Esophagus (tissue), 2 donors: ENCODE results near the gene PIRT. TPM values are rescaled to one million over a fixed set of nuclear protein-coding genes. Genes with fewer than 3 reads are reported as not detected.

Source experiments
- H3K27ac ChIP-seq, 2 donors: one replicate each; pipeline ENCODE4 v1.5.1; 2013; ENCODE audit warnings: low read depth in 2 of 2, mild to moderate bottlenecking in 2 of 2, inconsistent platforms in 1 of 2, low read length in 1 of 2, moderate library complexity in 1 of 2
- H3K27me3 ChIP-seq, 2 donors: one replicate each; pipeline ENCODE4 v1.6.1; 2013; ENCODE audit warnings: low read length in 2 of 2, control low read depth in 1 of 2, mild to moderate bottlenecking in 1 of 2; ENCODE audit not compliant: insufficient read depth in 2 of 2, control insufficient read depth in 1 of 2
- H3K36me3 ChIP-seq, 2 donors: one replicate each; pipeline ENCODE4 v1.6.1; 2013; ENCODE audit warnings: low read length in 1 of 2; ENCODE audit not compliant: control insufficient read depth in 2 of 2, insufficient read depth in 2 of 2
- H3K4me1 ChIP-seq, 2 donors: one replicate each; pipeline ENCODE4 v1.6.1; 2013; ENCODE audit warnings: low read length in 1 of 2; ENCODE audit not compliant: control insufficient read depth in 2 of 2, insufficient read depth in 2 of 2
- H3K4me3 ChIP-seq, 2 donors: one replicate each; pipeline ENCODE4 v1.5.1; 2013; ENCODE audit warnings: low read length in 2 of 2, mild to moderate bottlenecking in 2 of 2, low read depth in 1 of 2, moderate library complexity in 1 of 2
- H3K9me3 ChIP-seq, 2 donors: one replicate each; pipeline ENCODE4 v1.6.1; 2013; ENCODE audit warnings: mild to moderate bottlenecking in 2 of 2, low read depth in 1 of 2, low read length in 1 of 2, moderate library complexity in 1 of 2; ENCODE audit not compliant: control insufficient read depth in 2 of 2, insufficient read depth in 1 of 2
- WGBS, 2 donors: extraction: QIAGEN DNeasy Blood & Tissue Kit; methylation state at CpG; one replicate each; pipeline ENCODE4 v1.1.7; 2013; 5-methylcytosine and 5-hydroxymethylcytosine counted together
- polyA plus RNA-seq, 2 donors: library from polyadenylated mRNA; stranded (reverse); fragments of 200-250 nt; gene quantifications; one replicate each; pipeline ENCODE4 v1.2.3, GENCODE V29; 2013
- donor health status: healthy with polysubstance abuse.
- donor health status: Bipolar disorder and iron deficiency.

Gene PIRT
- polyA plus RNA-seq, 2 donors, result 0.01 TPM; not detected in 1

- WGBS, 2 donors, result 70 to 75% methylated on average over 5 of the region's 5 CpGs
- Histone ChIP-seq H3K27ac (no peak overlapping the region), H3K27me3 (no peaks in the 10 kb centered on the region)
Measured at GRCh38 chr17:10827898-10828552, 9.9 kb downstream of the PIRT start.

DNA sequence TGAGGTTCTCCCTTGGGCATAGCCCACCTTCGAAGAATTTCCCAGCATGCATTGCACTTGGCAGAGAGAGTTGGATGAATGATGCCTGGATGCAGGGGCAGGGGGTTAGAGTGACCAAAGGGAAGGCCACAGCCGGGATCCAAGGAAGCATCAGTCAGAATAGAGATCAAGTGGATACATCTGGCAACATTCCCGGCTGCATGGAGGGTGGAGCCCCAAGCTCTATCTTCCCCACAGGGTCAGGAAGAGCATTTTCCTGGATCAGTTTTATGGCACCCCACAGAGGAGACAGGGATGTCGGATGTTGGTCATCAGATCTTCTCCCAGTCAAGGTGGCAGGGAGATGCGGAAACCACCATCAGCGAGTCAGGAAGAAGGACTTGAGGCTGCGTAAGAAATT is 13.0 kb downstream of the PIRT start:
- H3K27ac ChIP-seq, result no peak overlapping the region
- no peaks in the 10 kb centered on the region for H3K36me3 ChIP-seq
- no peaks in the 10 kb centered on the region for H3K4me1 ChIP-seq
- H3K4me3 ChIP-seq, result no peak overlapping the region
- 82 to 83% methylated on average over 7 of the region's 7 CpGs for WGBS, 2 donors
- H3K27me3 ChIP-seq, result no peaks in the 10 kb centered on the region
- no peaks in the 10 kb centered on the region for H3K9me3 ChIP-seq

More at GRCh38 chr17:10827898-10828552, 9.9 kb downstream of the PIRT start:
- no peaks in the 10 kb centered on the region for H3K9me3 ChIP-seq
- no peaks in the 10 kb centered on the region for H3K36me3 ChIP-seq
- H3K4me3 ChIP-seq, result no peak overlapping the region
- H3K4me1 ChIP-seq, result no peaks in the 10 kb centered on the region

DNA sequence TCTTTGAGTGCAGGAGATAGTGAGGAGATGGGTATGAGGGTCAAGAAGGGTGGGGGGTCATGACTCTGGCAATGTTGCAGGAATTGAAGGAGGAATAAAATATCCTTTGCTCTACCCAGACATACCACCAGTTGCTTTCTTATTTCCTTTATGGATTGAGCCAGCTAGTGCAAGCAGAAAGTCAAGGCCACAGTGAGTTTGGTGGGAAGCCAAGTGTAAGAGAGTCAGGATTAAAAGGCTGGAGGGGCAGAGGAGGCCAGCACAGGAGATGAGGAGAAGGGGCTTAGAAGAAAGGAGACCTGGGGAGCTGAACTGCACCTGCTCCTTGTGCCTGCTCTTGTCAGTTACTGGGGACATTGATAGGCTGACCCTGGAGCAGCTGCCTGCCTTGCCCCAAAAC is 16.1 kb downstream of the PIRT start:
- Histone ChIP-seq H3K36me3 (no peaks in the 10 kb centered on the region), H3K27me3 (no peaks in the 10 kb centered on the region), H3K27ac (no peak overlapping the region)

GRCh38 chr17:10821054-10821453 is 16.8 kb downstream of the PIRT start:
- no peaks in the 10 kb centered on the region for H3K27me3 ChIP-seq
- 58 to 68% methylated on average over 4 of the region's 4 CpGs for WGBS, 2 donors
- no peak overlapping the region for H3K27ac ChIP-seq
- no peaks in the 10 kb centered on the region for H3K4me1 ChIP-seq
- no peak overlapping the region for H3K4me3 ChIP-seq
- H3K9me3 ChIP-seq, result no peaks in the 10 kb centered on the region
- no peaks in the 10 kb centered on the region for H3K36me3 ChIP-seq

More for the DNA sequence above, 16.1 kb downstream of the PIRT start:
- no peak overlapping the region for H3K4me3 ChIP-seq
- H3K9me3 ChIP-seq, result no peaks in the 10 kb centered on the region
- H3K4me1 ChIP-seq, result no peaks in the 10 kb centered on the region

GRCh38 chr17:10815319-10815718 is 22.6 kb downstream of the PIRT start:
- 46 to 51% methylated on average over 5 of the region's 5 CpGs for WGBS, 2 donors
- H3K4me3 ChIP-seq, result no peak overlapping the region
- H3K27ac ChIP-seq, result no peak overlapping the region

DNA sequence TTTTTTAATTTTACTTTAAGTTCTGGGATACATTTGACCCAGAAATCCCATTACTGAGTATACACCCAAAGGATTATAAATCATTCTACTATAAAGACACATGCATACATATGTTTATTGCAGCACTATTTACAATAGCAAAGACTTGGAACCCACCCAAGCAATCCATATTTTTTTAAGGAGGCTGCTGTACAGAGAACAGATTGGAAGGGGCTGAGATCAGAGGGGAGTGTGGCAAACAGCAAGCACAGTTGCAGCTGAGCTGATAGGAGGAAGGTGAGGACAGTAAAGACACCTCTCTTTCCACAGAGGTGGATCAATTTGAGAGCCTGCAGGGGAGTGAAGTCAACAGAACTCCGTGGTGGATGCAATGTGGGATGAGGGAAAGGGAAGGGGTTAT is 23.8 kb downstream of the PIRT start:
- Histone ChIP-seq H3K36me3 (no peaks in the 10 kb centered on the region), H3K27ac (no peak overlapping the region), H3K27me3 (no peaks in the 10 kb centered on the region), H3K4me1 (peaks cover 2 to 11% of the 10 kb centered on the region in 2 donors), H3K4me3 (no peak overlapping the region), H3K9me3 (no peaks in the 10 kb centered on the region)
- 45 to 47% methylated on average over 1 of the region's 1 CpG for WGBS, 2 donors

More at GRCh38 chr17:10815319-10815718, 22.6 kb downstream of the PIRT start:
- H3K27me3 ChIP-seq, result no peaks in the 10 kb centered on the region
- peaks cover 2 to 11% of the 10 kb centered on the region in 2 donors for H3K4me1 ChIP-seq
- H3K36me3 ChIP-seq, result no peaks in the 10 kb centered on the region
- no peaks in the 10 kb centered on the region for H3K9me3 ChIP-seq

DNA sequence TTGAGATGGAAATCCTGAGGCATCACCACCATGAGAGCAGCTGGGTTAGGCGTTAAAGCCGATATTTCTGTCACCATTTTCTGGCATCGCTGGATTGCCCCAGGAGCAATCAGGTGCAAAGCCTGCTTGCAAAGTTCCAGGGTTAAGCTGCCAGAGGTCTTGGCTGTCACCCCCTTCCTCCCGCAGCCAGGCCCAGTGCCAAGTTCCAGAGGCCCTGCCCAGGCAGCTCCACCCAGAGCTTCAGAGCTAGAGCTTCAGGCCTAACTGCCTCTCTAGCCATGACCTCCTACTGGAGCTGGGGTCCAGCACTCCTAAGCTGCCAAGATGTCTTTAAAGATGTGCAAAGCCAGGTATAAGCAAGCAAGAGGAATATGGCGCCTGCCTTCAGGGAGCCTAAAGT is 25.2 kb downstream of the PIRT start:
- no peak overlapping the region for H3K27ac ChIP-seq

GRCh38 chr17:10809605-10810004 is 28.3 kb downstream of the PIRT start:
- WGBS, 2 donors, result 89 to 94% methylated on average over 4 of the region's 4 CpGs
- Histone ChIP-seq H3K36me3 (no peaks in the 10 kb centered on the region), H3K27me3 (no peaks in the 10 kb centered on the region), H3K4me1 (peaks cover 2 to 4% of the 10 kb centered on the region in 2 donors), H3K9me3 (no peaks in the 10 kb centered on the region), H3K27ac (no peak overlapping the region), H3K4me3 (no peak overlapping the region)

More for the DNA sequence above, 25.2 kb downstream of the PIRT start:
- Histone ChIP-seq H3K4me3 (no peak overlapping the region), H3K36me3 (no peaks in the 10 kb centered on the region), H3K4me1 (peaks cover 2 to 11% of the 10 kb centered on the region in 2 donors), H3K27me3 (no peaks in the 10 kb centered on the region), H3K9me3 (no peaks in the 10 kb centered on the region)
- WGBS, 2 donors, result 46 to 48% methylated on average over 5 of the region's 5 CpGs

DNA sequence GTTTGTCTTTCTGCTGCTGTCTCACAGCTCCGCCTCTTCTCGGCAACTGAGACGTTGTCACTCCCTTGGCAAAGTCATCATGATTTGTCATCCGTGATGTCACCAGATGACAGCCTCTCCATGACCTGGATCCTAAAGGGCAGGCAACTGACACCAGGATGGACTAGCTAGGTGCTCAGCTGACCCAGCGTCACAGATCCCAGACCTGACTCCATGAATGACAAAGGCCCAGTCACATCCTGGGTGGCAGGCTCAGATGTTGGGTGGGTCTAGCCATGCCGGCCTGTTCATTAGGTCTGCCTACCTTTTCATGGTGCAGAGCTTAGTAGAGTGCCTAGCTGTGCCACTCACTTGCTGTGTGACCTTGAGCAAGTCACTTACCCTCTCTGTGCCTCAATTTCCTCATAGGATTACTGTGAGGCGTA is 30.2 kb downstream of the PIRT start:
- 70 to 73% methylated on average over 7 of the region's 7 CpGs for WGBS, 2 donors
- H3K27me3 ChIP-seq, result no peaks in the 10 kb centered on the region
- no peaks in the 10 kb centered on the region for H3K9me3 ChIP-seq
- peak overlapping the region in 1 of 2 donors; percentile 51 for H3K27ac ChIP-seq
- H3K4me3 ChIP-seq, result no peak overlapping the region
- H3K4me1 ChIP-seq, result peaks cover 0 to 14% of the 10 kb centered on the region in 2 donors
- no peaks in the 10 kb centered on the region for H3K36me3 ChIP-seq
